ENCODE results near the gene SLC49A3. TPM values are rescaled to one million over a fixed set of nuclear protein-coding genes. Genes with fewer than 3 reads are reported as not detected.

SLC49A3 gene
- total RNA-seq, 1 experiment from 2014 or later = 0.20 TPM

DNA sequence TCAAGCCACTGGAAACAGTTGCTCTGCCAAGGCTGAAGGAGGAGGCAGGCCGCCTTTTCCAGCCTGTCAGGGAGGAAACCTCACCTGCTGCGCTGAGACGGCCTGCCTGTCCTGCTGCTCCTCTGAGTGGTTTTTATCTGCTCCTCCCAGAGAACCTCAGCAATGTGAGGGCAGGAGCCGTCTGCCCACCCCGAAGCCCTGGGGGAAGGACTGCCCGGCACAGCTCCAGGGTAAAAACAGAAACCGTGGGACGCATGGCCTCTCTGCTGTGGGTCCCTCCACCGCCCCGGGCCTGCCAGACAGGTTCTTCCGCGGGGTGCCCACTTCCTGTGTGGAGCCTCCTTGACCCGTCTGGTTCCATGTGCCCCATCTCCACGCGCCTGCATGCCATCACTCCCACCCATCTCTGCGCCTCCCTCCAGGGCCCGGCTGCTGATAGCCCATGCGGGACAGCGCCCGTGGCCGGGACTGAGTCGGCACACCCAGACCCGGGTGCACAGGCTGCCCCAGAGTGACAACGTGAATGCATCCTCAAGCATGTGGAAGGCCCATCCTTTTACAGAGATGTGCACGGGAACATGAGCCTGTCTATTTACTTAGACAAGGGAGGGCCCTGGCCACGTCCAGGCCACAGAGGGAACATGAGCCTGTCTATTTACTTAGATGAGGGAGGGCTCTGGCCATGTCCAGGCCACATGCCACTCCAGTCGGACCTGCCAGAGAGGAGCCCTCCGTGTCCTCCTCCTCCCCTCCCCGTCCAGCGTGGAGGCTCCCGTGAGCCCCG is 4.0 kb upstream of the SLC49A3 start:
- no peak for DNase-seq
- no peak overlapping the region for H3K27ac Mint-ChIP-seq (ENCODE audit: unreplicated experiment)

DNA sequence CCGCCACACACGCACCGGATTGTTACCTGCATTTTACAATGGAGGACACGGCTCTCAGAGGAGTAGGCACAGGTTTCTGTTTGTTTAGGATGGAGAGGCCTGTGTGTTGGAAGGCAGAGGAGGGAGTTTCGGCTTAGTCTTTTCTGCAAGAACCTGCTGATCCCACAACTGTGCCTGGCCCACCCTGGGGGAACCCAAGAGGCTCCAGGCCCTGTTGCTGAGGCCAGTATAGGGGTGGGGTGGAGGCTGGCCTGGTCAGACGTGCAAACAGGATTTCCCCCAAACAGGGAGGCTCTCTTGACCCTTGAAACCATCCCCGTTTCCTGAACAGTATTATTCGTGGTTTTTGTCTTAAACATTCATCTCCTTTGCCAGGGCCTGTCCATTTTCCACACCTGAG is 772 bp upstream of the SLC49A3 start:
- ChIA-PET CTCF (no interaction called here), POLR2A (no interaction called here)
- Histone ChIP-seq H3K4me1 (peaks cover 16% of the 10 kb centered on the region), H3K9me3 (no peaks in the 10 kb centered on the region), H3K36me3 (ENCODE audit: control insufficient read depth, insufficient read depth, low read length) (no peaks in the 10 kb centered on the region), H3K27me3 (replicated peaks; ENCODE audit: control insufficient read depth, insufficient read depth, low read length) (no peaks in the 10 kb centered on the region), H3K4me3 (ENCODE audit: low read depth, low read length) (no peak overlapping the region)
- Mint-ChIP-seq H3K27me3 (ENCODE audit: insufficient read depth, unreplicated experiment) (no peaks in the 10 kb centered on the region), H3K36me3 (ENCODE audit: insufficient read depth, unreplicated experiment) (peaks cover 10% of the 10 kb centered on the region), H3K27ac (ENCODE audit: unreplicated experiment) (no peak overlapping the region), H3K9me3 (ENCODE audit: unreplicated experiment) (peaks cover 7% of the 10 kb centered on the region), H3K4me1 (ENCODE audit: low read depth, unreplicated experiment) (peaks cover 6% of the 10 kb centered on the region), H3K4me3 (ENCODE audit: unreplicated experiment) (no peak overlapping the region)
- no TSS peak for BruUV-seq (replicated peaks)
- intact Hi-C loops (cut with micrococcal nuclease; ENCODE audit: unreplicated experiment) = no loop called here
- no peak for DNase-seq
- TF ChIP-seq, protein P1, sequence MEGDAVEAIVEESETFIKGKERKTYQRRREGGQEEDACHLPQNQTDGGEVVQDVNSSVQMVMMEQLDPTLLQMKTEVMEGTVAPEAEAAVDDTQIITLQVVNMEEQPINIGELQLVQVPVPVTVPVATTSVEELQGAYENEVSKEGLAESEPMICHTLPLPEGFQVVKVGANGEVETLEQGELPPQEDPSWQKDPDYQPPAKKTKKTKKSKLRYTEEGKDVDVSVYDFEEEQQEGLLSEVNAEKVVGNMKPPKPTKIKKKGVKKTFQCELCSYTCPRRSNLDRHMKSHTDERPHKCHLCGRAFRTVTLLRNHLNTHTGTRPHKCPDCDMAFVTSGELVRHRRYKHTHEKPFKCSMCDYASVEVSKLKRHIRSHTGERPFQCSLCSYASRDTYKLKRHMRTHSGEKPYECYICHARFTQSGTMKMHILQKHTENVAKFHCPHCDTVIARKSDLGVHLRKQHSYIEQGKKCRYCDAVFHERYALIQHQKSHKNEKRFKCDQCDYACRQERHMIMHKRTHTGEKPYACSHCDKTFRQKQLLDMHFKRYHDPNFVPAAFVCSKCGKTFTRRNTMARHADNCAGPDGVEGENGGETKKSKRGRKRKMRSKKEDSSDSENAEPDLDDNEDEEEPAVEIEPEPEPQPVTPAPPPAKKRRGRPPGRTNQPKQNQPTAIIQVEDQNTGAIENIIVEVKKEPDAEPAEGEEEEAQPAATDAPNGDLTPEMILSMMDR (IDR thresholded peaks at IDR 0.05; ENCODE audit: insufficient read depth in 1 of 2, low read depth in 1 of 2, low read length in 1 of 2, severe bottlenecking in 1 of 2, unreplicated experiment in 1 of 2) = no peak

More for the DNA sequence above, 4.0 kb upstream of the SLC49A3 start:
- TF ChIP-seq, protein P1 (IDR thresholded peaks at IDR 0.05; ENCODE audit: insufficient read depth in 1 of 2, low read depth in 1 of 2, low read length in 1 of 2, severe bottlenecking in 1 of 2, unreplicated experiment in 1 of 2) = no peak
- BruUV-seq (replicated peaks) = no TSS peak
- H3K9me3 ChIP-seq = no peaks in the 10 kb centered on the region
- intact Hi-C loops (cut with micrococcal nuclease; ENCODE audit: unreplicated experiment) = no loop called here
- Mint-ChIP-seq H3K36me3 (ENCODE audit: insufficient read depth, unreplicated experiment) (peaks cover 5% of the 10 kb centered on the region), H3K27me3 (ENCODE audit: insufficient read depth, unreplicated experiment) (no peaks in the 10 kb centered on the region), H3K4me1 (ENCODE audit: low read depth, unreplicated experiment) (no peaks in the 10 kb centered on the region), H3K9me3 (ENCODE audit: unreplicated experiment) (peaks cover 13% of the 10 kb centered on the region), H3K4me3 (ENCODE audit: unreplicated experiment) (no peak overlapping the region)
- H3K4me1 ChIP-seq = peaks cover 3% of the 10 kb centered on the region; the same call in 1 of the 2 replicates
- H3K27me3 ChIP-seq (replicated peaks; ENCODE audit: control insufficient read depth, insufficient read depth, low read length) = no peaks in the 10 kb centered on the region
- POLR2A ChIA-PET = no interaction called here
- H3K4me3 ChIP-seq (ENCODE audit: low read depth, low read length) = no peak overlapping the region
- no peaks in the 10 kb centered on the region for H3K36me3 ChIP-seq (ENCODE audit: control insufficient read depth, insufficient read depth, low read length)
- CTCF ChIA-PET = no interaction called here

DNA sequence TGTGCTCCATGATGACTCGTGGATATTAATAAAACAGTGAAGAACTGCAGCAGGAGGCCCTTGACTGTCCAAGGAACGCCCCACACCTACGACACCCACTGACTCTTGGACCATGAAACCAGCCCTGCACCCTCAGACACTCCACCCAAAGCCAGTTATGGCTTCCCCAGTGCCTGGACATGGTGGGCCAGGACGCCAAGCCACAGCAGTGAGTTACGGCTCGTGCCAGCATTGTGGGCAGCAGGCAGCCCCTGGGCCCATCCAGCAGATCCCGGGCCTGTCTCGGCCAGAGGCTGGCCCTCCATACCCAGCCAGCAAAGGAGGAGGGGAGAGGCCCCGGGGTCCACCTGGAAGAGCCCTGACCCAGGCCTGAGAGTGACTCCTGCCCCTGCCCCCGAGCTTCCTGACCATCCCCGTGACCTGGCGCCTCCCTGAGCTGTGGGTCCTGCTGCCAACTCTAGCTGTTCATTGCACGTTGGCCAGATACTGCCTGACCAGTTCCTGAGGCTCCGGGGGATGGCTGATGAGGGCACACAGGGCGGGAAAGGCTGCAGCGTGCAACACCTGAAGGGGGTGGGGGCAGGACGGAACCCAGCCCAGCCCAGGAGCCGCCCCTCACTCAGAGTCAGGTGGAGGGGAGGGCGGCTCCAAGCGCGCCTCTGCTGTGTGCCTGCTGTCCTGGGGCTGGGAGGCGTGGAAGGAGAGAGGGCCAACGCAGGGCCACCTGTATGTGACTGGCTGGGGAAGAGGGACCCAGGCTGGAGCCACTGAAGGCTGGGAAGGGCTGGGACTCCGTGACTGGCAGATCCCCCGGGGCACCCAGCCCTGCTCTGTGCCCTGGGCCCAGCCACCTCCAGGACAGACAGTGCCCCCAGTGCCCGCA is 739 bp downstream of the SLC49A3 start:
- TF ChIP-seq, protein P1 (IDR thresholded peaks at IDR 0.05; ENCODE audit: insufficient read depth in 1 of 2, low read depth in 1 of 2, low read length in 1 of 2, severe bottlenecking in 1 of 2, unreplicated experiment in 1 of 2) = no peak
- Histone ChIP-seq H3K9me3 (no peaks in the 10 kb centered on the region), H3K36me3 (ENCODE audit: control insufficient read depth, insufficient read depth, low read length) (no peaks in the 10 kb centered on the region), H3K27me3 (replicated peaks; ENCODE audit: control insufficient read depth, insufficient read depth, low read length) (no peaks in the 10 kb centered on the region), H3K4me1 (peaks cover 16% of the 10 kb centered on the region), H3K4me3 (ENCODE audit: low read depth, low read length) (no peak overlapping the region)
- Mint-ChIP-seq H3K4me3 (ENCODE audit: unreplicated experiment) (no peak overlapping the region), H3K27ac (ENCODE audit: unreplicated experiment) (peak overlapping the region; percentile 33), H3K27me3 (ENCODE audit: insufficient read depth, unreplicated experiment) (no peaks in the 10 kb centered on the region), H3K4me1 (ENCODE audit: low read depth, unreplicated experiment) (peaks cover 6% of the 10 kb centered on the region), H3K36me3 (ENCODE audit: insufficient read depth, unreplicated experiment) (peaks cover 10% of the 10 kb centered on the region), H3K9me3 (ENCODE audit: unreplicated experiment) (no peaks in the 10 kb centered on the region)
- intact Hi-C loops (cut with micrococcal nuclease; ENCODE audit: unreplicated experiment) = no loop called here
- ChIA-PET CTCF (interaction anchor here (0.7 kb wide), 1 partner anchor 14 kb away, joined by 3 read pairs; the partner anchor contains the start of genes ATP5ME and MYL5), POLR2A (no interaction called here)
- DNase-seq = no peak
- no TSS peak for BruUV-seq (replicated peaks)
